Inflammatory macrophage (primary cell): Measurements from ENCODE around the gene U2AF2.

ENCODE experiments used
- DNase-seq, 2 donors: peaks; one replicate each; pipeline ENCODE4 v3.0.0-alpha.2; 2020 to 2022

The U2AF2 gene

DNA sequence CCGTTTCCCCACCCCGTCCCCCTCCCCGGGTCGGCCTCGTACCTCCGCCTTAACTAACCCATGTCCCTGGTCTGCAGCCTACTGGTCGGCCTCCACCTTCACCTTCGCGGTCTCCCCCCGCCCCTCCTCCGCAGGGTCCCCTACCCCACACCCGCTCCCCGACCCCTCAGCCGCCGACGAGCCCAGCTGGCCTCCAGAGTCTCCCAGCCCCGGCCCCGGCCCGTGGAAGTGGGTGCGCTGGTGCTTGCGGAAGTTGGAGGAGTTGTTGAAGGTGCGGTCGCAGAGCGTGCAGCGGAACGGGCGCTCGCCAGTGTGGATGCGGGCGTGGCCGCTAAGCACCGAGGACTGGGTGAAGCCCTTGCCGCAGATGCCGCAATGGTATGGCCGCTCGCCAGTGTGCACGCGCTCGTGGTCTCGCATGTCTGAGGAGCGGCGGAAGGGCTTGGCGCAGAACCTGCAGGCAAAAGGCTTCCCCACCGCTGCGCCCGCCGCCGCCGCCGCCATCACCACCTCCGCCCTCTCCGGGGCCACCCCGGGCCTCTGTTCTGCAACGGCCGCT is 33.1 kb upstream of the U2AF2 start:
- DNase-seq = no peak

DNA sequence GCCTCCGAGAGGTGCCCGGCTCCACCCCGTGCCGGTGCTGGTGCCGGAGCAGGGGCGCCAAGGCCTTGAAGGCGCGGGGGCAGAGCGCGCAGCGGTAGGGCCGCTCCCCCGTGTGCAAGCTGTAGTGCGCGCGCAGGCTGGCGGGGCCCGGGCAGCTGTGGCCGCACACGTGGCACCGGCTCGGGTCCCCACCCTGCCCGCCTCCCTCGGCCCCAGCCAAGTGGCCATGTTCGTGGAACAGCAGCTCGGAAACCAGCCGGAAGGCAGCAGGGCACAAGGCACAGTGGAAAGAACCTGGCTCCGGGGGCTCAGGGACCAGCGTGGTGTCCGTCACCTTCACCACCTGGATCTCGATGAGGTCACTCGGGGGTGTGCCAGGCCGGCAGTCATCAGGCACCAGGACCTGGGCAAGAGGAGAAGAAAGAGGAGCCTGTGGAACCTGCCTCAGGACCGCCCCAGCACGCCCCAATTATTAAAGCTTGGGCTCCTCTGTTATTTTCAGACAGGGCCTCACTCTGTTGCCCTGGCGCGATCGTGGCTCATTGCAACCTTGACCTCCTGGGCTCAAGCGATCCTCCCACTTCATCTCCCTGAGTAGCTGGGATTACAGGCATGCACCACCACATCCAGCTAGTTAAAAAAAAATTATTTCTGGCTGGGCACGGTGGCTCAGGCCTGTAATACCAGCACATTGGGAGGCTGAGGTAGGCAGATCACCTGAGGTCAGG is 32.4 kb upstream of the U2AF2 start:
- no peak for DNase-seq

DNA sequence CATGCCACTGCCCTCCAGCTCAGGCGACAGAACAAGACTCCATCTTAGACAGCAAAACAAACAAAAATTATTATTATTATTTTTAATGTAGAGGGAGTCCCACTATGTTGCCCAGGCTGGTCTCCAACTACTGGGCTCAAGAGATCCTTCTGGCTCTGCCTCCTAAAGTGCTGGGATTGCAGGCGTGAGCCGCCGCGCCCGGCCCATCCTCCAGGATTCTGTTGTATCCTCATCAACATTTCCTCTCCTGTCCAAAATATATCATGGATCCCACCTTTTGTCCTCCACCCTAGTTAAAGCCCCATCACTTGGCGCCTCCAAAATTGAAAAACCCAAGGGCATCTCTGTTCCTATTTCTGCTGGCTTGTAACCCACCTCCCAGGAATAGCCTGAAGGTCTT is 31.7 kb upstream of the U2AF2 start:
- no peak for DNase-seq

DNA sequence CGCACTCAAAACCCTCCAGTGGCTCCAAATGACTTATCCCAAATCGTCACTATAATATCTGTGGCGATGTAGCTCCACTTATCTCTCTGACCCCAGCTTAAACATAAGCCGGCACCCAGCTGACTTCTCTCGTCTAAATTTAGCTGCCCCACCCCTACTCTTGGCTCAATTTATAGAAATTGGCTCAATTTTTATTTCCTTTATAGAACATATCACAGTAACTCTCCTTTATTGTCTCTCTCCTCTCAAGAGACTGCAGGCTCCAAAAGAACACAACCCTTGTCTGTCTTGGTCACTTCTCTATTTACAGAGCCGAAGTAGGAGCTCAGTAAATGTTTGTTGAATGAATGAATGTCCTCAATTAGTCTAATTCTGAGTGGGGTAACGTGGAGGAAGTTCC is 31.3 kb upstream of the U2AF2 start:
- no peak for DNase-seq

DNA sequence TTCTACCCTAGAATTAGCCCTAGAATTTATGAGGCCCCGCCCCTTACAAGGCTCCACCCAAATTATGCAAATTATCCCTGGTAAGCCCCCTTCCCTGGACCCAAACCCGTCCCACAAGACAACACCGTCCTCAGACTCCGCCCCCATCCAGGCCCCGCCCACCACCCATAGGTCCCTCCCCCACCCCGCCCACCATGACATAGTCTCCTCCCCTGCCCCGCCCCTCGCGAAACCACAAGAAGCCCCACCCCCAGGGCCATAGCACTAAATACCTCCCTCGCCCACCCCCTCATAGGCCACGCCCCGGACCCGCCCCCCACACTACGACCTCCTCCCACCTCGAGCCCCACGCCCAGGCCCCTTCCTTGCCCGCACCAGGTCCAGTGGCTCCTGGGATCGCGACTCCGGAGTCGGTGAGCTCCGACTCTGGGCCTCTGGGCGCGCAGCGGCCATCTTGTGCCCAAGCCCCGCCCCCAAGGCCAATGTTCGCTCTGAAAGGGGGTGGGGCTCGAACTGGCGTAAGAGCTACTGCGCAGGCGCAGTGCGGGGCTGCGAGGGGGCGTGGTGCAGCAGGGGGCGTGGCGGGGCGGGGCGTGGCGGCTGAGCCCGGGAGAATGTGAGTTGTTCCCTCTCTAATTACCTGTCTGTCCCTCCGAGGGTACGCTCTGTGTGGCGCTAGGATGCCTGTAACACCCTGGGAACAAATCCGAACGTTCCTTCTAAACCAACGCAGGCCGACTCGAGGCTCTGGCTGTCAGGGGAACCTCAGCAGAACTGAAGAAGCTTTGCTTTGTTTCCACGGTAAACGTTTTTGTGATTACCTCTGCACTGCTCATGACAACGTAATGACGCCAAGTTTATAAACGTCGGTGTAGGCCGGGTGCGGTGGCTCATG is 30.5 kb upstream of the U2AF2 start, which contains the start of gene ZNF784:
TSS of gene ZNF784 (minus strand) at position 458 of the 895 bp plus-strand sequence. CDS start at position 453, 5 bp downstream.
- DNase-seq = peak; percentile 93 to 96

DNA sequence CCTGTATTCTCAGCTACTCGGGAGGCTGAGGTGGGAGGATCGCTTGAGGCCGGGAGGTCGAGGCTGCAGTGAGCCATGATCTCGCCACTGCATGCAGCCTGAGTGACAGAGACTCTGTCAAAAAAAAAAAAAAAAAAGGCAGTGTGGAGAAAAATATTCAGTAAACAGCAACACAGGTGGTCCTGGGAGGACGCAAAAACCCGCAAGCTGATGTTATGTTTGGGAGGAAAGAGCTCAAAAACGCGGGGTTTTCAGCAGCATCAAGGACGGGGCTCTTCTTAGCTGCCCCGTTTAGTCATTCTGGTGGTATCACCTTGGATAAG is 29.9 kb upstream of the U2AF2 start:
- no peak for DNase-seq

DNA sequence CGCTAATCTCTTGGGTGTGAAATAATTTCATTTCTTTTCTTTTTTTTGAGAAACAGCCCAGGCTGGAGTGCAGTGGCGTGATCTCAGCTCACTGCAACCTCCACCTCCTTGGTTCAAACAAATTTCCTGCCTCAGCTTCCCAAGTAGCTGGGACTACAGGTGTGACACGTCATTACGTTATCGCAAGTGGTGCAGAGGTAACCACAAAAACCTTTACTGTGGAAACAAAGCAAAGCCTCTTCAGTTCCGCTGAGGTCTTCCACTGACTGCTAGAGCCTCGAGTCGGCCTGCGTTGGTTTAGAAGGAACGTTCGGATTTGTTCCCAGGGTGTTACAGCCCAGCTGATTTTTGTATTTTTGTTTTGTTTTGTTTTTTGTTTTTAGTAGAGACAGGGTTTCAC is 28.5 kb upstream of the U2AF2 start:
- DNase-seq = no peak

DNA sequence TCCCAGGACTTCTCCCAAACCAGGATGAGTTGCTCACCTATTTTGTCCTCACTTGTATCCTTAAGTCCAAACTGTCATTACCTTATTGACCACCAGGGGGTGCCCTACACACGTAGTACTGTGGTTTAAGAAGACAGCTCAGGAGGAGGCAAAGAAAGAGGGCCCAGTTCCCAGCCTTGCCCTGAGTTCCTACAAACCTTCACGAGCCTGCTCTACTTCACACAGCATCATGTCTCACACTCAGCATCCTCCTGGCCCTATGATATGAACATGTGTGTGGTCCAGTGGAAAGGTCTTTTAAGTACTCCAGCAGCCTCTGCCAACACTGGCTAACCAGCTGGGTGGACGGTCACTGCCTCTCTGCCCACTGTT is 22.4 kb upstream of the U2AF2 start:
- DNase-seq = peak; percentile 96

DNA sequence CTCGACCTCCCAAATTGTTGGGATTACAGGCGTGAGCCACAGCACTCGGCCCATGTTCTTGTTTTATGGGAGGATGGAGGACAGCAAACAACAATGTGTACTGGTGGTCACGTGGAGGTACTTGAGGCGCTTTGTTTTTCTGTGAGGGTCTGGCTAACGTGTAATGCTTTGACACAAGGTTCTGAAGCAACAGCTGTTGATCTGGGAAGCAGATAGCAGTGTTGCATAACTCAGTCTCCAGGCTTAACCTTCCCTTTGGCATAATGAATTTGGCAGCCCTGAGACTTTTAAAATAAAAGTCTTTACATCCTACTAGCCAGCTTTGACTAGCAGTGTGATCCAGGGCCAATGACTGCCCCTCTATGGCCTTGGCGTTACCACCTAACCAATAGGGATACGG is 21.0 kb upstream of the U2AF2 start:
- DNase-seq = peak; percentile 32 to 46

DNA sequence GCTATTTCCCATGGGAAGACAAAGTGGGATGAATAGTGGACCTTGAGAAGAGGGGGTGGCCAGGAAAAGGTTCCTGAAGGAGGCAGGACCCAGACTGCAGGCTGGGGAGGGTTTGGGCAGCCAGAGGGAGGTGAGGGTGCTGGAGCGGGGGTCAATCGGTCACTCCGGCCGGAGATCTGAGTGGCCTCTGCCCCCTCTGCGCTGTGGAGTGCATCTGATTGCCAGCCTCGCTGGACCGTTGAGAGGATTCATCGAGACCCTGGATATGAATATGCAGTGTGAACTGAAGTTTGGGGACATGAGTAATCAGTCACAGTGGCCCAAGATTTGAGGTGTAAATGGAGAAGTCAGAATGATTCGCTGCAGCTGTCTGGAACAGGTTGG is 19.5 kb upstream of the U2AF2 start:
- no peak for DNase-seq

DNA sequence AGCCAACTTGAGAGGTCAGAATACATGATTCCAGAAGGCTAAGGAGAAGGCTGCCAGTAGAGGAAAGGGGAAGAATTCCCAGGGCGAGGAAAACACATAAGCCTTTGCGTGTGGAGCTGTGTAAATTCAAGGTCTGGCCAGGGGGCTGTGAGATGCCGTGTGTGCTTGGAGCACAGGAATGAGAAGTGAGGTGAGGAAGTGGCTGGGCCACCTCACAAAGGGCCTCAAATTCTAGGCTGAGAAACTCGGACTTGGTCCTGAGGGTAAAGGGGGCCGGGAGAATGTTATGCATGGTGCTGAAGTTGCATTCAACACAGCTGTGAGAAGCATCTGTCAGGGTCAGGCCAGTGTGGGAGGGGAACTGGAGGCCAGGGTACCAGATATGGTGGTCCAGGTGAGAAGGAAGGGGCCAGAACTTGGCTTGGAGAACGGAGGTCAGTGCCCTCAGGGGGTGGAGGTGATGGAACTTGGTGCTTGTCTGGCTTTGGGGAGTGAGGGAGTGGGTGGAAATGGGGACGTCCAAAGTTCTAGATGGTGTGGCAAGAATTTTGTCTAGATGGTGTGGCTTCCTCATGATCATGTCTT is 18.9 kb upstream of the U2AF2 start:
- DNase-seq = peak in 1 of 2 donors; percentile 17

DNA sequence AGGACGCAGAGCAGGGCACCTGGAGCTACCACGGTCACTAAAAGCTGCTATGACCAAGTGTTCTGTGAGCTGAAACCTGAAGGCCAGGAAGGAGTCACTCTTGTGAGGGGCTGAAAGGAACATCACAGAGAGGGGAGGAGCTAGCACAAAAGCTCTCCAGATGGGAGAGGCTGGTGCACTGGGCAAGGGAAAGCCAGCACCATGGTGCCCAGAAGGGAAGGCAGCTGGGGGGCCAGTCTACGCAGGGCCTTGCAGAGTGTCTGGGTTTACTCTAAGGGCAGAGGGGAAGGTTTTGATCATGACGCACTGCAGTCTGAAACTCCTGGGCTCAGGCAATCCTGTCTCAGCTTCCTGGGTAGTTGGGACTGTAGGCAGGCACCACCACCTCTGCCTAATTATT is 18.1 kb upstream of the U2AF2 start:
- no peak for DNase-seq

DNA sequence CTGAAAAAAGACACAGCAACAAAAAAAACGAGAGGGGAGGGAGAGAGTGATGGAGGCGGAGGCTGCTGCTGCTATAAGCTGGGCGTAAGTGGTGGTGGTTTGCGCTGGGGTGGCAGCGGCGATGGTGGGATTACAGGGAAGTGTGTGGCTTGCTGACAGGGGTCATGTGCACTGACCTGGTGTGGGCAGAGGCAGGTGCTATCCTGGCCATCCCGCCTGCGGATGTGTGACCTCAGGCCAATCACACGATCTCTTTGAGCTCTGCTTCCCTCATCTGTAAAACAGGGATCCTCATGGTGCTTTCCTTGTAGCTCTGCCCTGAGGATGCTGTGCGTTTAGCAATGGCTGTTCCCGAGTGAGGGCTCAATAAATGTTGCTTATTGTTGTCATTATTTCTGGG is 17.3 kb upstream of the U2AF2 start:
- DNase-seq = no peak

DNA sequence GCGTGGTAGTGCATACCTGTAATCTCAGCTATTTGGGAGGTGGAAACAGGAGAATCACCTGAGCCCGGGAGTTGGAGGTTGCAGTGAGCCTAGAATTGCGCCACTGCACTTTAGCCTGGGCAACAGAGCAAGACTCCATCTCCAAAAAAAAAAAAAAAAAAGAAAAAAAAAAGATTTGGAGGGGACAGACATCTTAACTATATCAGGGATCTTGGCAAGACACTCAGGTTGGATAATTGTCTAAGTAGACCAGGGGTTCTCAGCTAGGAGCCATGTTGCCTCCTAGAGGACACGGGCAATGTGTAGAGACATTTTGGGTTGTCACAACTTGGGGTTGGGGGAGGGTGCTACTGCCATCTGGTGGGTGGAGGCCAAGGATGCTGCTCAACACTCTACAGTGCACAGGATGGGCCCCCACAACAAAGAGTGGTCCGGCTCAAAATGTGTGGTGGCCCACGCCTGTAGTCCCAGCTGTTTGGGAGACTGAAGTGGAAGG is 15.9 kb upstream of the U2AF2 start:
- peak; percentile 63 for DNase-seq

DNA sequence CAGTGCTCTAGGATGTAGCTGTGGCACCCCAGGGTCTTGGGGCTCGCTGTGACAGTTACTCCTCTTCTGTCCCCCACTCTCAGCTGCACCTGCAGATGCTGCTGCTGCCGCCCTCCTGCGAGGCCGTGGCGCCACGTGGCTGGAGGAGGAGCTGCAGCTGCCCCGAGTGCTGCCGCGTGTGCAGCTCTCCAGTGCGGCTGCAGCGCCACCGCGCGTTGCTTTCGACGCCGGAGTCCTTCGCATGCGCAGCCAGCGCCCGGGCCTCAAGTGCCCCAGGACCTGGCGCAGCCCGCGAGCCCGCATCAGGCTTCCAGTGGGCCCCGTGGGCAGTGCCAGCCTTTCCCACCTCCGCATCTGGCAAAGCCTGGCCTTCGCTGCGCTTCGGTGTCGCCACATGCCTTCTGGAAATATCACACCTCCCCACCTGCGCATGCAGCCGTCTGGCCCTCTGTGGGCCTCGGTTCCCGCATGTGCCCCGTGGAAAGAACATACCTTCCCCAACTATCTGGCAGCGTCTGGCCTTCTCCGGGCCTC is 14.7 kb upstream of the U2AF2 start:
- peak; percentile 50 to 65 for DNase-seq

DNA sequence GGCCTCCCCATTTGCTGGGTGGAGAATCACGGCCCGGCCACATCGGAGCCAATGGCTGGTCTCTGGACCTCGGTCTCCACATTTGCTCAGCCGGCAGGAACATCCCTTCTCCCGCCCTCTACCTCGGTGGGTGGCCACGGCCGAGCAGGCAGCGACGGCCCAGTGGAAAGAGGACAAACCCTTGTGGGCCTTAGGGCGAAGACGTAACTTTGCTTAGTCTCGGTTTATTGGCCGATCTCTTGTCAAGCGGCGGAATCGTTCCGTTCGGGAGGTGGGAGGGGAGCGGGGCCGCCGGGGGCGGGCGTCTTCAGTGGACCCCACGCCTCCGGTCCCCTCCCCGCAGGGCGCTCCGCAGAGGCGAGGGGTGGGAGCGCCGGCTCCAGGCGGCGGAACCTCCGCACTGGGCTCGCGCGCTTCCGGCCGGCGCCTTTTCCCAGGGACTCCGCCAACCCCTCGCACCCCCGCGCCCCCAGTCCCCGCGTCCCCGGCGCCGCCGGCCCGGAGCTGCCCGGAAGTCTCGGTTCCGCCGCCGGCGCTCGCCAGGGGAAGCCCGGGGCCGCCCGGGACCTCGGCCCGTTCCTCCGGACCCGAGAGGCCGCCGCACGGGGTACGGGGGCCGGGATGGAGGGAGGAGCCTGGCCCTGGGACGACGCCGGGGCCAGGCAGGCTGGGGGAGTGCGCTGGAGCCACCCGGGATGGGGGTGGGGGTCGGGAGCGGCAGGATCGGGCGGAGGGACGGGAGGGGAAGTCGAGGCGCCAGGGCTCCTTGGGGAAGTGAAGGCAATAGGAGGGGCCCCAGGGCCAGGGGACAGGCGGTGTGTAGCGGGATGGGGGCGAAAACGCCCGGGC is 14.0 kb upstream of the U2AF2 start, which contains the start of gene ZNF580:
TSS of gene ZNF580 (plus strand) at position 426 of the 849 bp plus-strand sequence. CDS start 1,507 bp downstream, outside the sequence.
- peak; percentile 39 to 55 for DNase-seq

DNA sequence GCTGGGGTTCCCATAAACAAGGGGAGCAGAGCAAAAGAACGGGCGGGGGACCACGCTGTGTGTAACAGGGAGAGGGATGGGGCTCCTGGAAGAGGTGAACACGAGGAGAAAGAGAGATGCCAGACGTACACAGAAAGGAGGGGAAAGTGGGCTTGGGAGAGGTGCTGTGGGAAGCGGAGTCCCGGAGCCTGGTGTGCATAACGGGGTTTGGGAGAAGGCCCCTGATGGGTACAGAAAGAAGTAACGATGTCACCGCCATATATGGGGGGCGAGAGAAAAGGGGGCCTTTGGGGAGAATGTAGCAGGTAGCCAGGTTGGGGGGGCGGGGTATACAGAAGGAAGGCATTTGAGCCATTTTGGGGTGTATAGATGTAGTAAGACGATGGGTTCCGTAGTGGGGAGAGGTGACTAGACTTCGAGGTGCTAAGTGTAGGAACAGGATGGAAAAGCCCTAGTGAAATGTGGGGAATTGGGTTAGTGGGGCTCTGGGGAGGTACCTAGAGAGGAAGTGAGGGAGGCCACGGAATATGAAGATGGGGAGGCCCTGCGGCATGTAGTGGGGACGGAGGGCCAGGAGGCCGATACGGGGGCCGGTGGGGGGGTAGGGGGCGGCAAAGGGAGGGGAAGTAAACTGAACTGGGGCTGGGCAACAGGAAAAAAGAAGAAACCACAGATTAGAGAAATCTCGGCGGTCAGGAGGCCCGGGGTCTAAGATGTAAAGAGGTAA is 13.2 kb upstream of the U2AF2 start:
- no peak for DNase-seq

DNA sequence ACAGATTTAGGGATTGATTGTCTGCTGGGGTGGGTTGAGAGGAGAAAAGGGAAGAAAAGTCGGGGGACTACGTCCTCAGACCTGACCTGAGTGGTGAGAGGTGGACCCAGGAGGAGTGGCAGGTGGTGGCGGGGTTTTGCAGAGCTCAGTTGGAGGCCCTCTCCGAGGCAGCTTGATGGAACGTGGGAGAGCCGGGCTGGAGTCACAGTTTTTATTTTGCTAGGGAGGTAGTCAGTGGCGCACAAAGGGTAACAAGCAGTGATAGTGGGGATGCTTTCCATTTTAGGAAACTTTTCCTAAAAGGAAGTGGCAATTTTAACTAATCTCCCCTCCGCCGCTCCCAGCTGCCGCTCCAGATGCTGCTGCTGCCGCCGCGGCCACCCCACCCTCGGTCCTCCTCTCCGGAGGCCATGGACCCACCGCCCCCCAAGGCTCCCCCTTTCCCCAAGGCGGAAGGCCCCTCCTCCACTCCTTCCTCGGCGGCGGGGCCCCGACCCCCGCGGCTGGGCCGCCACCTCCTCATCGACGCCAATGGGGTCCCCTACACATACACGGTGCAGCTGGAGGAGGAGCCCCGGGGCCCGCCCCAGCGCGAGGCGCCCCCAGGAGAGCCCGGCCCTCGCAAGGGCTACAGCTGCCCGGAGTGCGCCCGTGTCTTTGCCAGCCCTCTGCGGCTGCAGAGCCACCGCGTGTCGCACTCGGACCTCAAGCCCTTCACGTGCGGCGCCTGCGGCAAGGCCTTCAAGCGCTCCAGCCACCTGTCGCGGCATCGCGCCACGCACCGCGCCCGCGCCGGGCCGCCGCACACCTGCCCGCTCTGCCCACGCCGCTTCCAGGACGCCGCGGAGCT is 12.5 kb upstream of the U2AF2 start:
- DNase-seq = no peak

DNA sequence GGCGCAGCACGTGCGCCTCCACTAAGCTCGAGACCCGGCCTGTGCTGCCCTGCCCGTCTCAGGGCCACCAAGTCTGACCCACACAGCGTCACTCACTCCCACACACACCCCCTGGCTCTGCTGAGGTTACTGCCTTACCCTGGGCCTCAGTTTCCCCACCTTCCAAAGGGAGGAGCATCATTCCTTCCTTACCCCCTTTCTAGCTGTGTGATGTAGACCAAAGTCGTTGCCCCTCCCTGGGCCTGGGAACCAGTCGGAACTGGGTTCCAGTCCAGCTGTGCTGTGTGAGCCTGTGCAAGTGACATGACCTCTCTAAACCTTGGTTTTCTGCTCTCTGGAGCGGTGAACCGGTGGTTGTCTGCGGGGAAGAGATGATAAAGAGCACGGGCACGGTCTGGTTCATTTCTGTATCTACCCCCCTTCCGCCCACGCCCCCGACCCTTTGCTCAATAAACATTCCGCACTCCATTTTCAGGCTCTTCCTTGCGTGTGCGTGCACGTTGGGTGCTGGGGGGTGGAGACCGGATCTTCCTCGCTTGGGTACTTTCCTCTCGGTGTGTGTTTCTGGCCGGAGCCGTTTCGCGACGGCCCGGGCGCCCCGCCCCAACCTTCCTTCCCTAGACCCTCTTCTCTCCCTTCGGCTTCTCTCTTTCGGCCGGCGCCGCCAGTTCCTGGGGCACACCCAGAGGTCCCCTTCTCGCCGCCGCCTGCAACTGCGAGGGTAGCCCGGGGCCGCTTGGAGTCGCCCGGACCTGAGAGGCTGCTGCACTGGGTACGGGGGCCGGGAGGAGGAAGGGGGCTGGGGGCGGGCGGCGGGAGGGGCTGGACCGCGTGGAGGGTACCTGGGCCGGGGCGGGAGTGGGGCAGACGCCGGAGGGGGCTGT is 11.6 kb upstream of the U2AF2 start, which contains the start of gene ZNF581:
TSS of gene ZNF581 (plus strand) at position 647 of the 884 bp plus-strand sequence. CDS start 923 bp downstream, outside the sequence.
- peak; percentile 77 to 81 for DNase-seq
